MM.1S (cell line): ENCODE results near the gene MGA.

ENCODE experiments used
- DNase-seq: peaks from one replicate; pipeline ENCODE4 v3.0.0-alpha.2; 2015
- H2AFZ ChIP-seq: fragments of 300-600 bp; sonication (generic); 2 replicates; pipeline ENCODE4 v1.6.0; 2016; ENCODE audit warnings: antibody characterized with exemption, low read length
- H3F3A ChIP-seq: fragments of 300-600 bp; sonication (generic); 2 replicates; pipeline ENCODE4 v1.6.1; 2016; ENCODE audit warnings: mild to moderate bottlenecking, antibody characterized with exemption, low read length, moderate library complexity, mixed read lengths; ENCODE audit not compliant: insufficient read depth
- H3K27ac ChIP-seq: fragments of 300-600 bp; sonication (generic); 2 replicates; pipeline ENCODE4 v1.5.1; 2016; ENCODE audit warnings: mild to moderate bottlenecking, low read length
- H3K27me3 ChIP-seq: fragments of 300-600 bp; sonication (generic); replicated peaks from 2 replicates; pipeline ENCODE4 v1.6.0; 2016; ENCODE audit warnings: low read length; ENCODE audit not compliant: insufficient read depth
- H3K36me3 ChIP-seq: fragments of 300-600 bp; sonication (generic); replicated peaks from 2 replicates; pipeline ENCODE4 v1.6.1; 2016; ENCODE audit warnings: mild to moderate bottlenecking, low read length, mixed read lengths; ENCODE audit not compliant: insufficient read depth
- H3K4me1 ChIP-seq: fragments of 300-600 bp; sonication (generic); 2 replicates; pipeline ENCODE4 v1.6.1; 2016; ENCODE audit warnings: low read length, mixed read lengths
- H3K4me2 ChIP-seq: fragments of 300-600 bp; sonication (generic); 2 replicates; pipeline ENCODE4 v1.6.0; 2016; ENCODE audit warnings: low read depth, low read length
- H3K4me3 ChIP-seq: fragments of 300-600 bp; sonication (generic); 2 replicates; pipeline ENCODE4 v1.5.1; 2016; ENCODE audit warnings: low read length, mixed read lengths
- H3K79me2 ChIP-seq: fragments of 300-600 bp; sonication (generic); 2 replicates; pipeline ENCODE4 v1.6.1; 2016; ENCODE audit warnings: mixed run types, low read length, mixed read lengths
- H3K9ac ChIP-seq: fragments of 300-600 bp; sonication (generic); 2 replicates; pipeline ENCODE4 v1.6.1; 2016; ENCODE audit warnings: low read length, mixed read lengths
- H3K9me2 ChIP-seq: fragments of 300-600 bp; sonication (generic); replicated peaks from 2 replicates; pipeline ENCODE4 v1.6.1; 2016; ENCODE audit warnings: mild to moderate bottlenecking, low read length, mixed read lengths; ENCODE audit not compliant: insufficient read depth
- H3K9me3 ChIP-seq: fragments of 300-600 bp; sonication (generic); replicated peaks from 2 replicates; pipeline ENCODE4 v1.6.1; 2016; ENCODE audit warnings: mild to moderate bottlenecking, low read length, mixed read lengths; ENCODE audit not compliant: insufficient read depth
- H4K20me1 ChIP-seq: fragments of 300-600 bp; sonication (generic); 2 replicates; pipeline ENCODE4 v1.6.1; 2016; ENCODE audit warnings: mild to moderate bottlenecking, low read length, moderate library complexity, mixed read lengths; ENCODE audit not compliant: insufficient read depth
- CTCF ChIP-seq: fragments of 300-600 bp; sonication (generic); IDR thresholded peaks from 2 replicates; pipeline ENCODE4 v1.5.1; 2016; ENCODE audit warnings: antibody characterized with exemption, low read length, mixed read lengths
- EZH2 ChIP-seq: fragments of 300-600 bp; sonication (generic); optimal IDR thresholded peaks from 2 replicates; pipeline ENCODE3; 2017; ENCODE audit warnings: low read depth, mild to moderate bottlenecking, antibody characterized with exemption, low read length, mixed read lengths
- EZH2phosphoT487 ChIP-seq: fragments of 300-600 bp; sonication (generic); IDR thresholded peaks from 2 replicates; pipeline ENCODE4 v1.6.1; 2018; ENCODE audit warnings: antibody characterized with exemption, low read length

The MGA gene

GRCh38 chr15:41775651-41776050, 115.4 kb downstream of the MGA start:
- no peaks in the 10 kb centered on the region for H3K9me2 ChIP-seq
- no peaks in the 10 kb centered on the region for H3K27me3 ChIP-seq
- peaks cover 9% of the 10 kb centered on the region; the same call in 1 of the 2 replicates for H3K79me2 ChIP-seq
- no peak overlapping the region for H3K27ac ChIP-seq
- H4K20me1 ChIP-seq = no peaks in the 10 kb centered on the region
- no peak overlapping the region for H3K4me3 ChIP-seq
- peak overlapping the region; percentile 75 for H3K4me2 ChIP-seq
- peaks cover 29% of the 10 kb centered on the region for H3F3A ChIP-seq
- no peaks in the 10 kb centered on the region for H3K9me3 ChIP-seq
- H3K9ac ChIP-seq = no peak overlapping the region
- H2AFZ ChIP-seq = 0 out of 2 replicates have a peak overlapping the region, but pooled peaks have one; percentile 73
- no peaks in the 10 kb centered on the region for H3K36me3 ChIP-seq
- peaks cover 30% of the 10 kb centered on the region for H3K4me1 ChIP-seq
- TF ChIP-seq EZH2 = no peak
- no peak for TF ChIP-seq CTCF
- TF ChIP-seq EZH2phosphoT487 = no peak
- DNase-seq = no peak

- no peak overlapping the region for H3K9ac ChIP-seq
- H3K36me3 ChIP-seq = no peaks in the 10 kb centered on the region
- no peaks in the 10 kb centered on the region for H3K27me3 ChIP-seq
- H3K9me2 ChIP-seq = no peaks in the 10 kb centered on the region
- H3F3A ChIP-seq = peaks cover 29% of the 10 kb centered on the region
- TF ChIP-seq EZH2phosphoT487 (no peak), EZH2 (no peak), CTCF (no peak)
- peaks cover 9% of the 10 kb centered on the region; the same call in 1 of the 2 replicates for H3K79me2 ChIP-seq
- no peak for DNase-seq
- H3K4me3 ChIP-seq = no peak overlapping the region
- no peaks in the 10 kb centered on the region for H3K9me3 ChIP-seq
- H2AFZ ChIP-seq = no peak overlapping the region
- H4K20me1 ChIP-seq = no peaks in the 10 kb centered on the region
- no peak overlapping the region for H3K4me2 ChIP-seq
- H3K27ac ChIP-seq = no peak overlapping the region
- H3K4me1 ChIP-seq = peaks cover 32% of the 10 kb centered on the region
Measured at GRCh38 chr15:41777421-41777973, 117.3 kb downstream of the MGA start.

- H3K9ac ChIP-seq = no peak overlapping the region
- H3F3A ChIP-seq = peaks cover 21% of the 10 kb centered on the region
- H3K4me3 ChIP-seq = no peak overlapping the region
- no peaks in the 10 kb centered on the region for H3K36me3 ChIP-seq
- no peaks in the 10 kb centered on the region for H4K20me1 ChIP-seq
- TF ChIP-seq CTCF (no peak), EZH2 (no peak), EZH2phosphoT487 (no peak)
- DNase-seq = no peak
- no peaks in the 10 kb centered on the region for H3K27me3 ChIP-seq
- no peak overlapping the region for H3K27ac ChIP-seq
- no peaks in the 10 kb centered on the region for H3K9me3 ChIP-seq
- H3K4me2 ChIP-seq = no peak overlapping the region
- H3K4me1 ChIP-seq = peaks cover 25% of the 10 kb centered on the region
- no peaks in the 10 kb centered on the region for H3K9me2 ChIP-seq
- no peak overlapping the region for H2AFZ ChIP-seq
- peaks cover 9% of the 10 kb centered on the region; the same call in 1 of the 2 replicates for H3K79me2 ChIP-seq
Measured at GRCh38 chr15:41778521-41778920, 118.3 kb downstream of the MGA start.
